Activated CD4-positive, alpha-beta T cell treated with anti-CD3 and anti-CD28 coated beads, Interleukin-10, Interleukin-2, amounts not matched to agents 100 ng/mL and 50 ng/mL, durations not matched to agents 16 hours and 8 hours (primary cell): ENCODE data around the gene BORCS5.
A peak's percentile ranks its signal among the peaks of the same experiment; 100 is the strongest.

ENCODE experiments used
- DNase-seq: peaks from one replicate; pipeline ENCODE4 v3.0.0-alpha.2; 2020

Gene BORCS5

GRCh38 chr12:12436831-12437345, 80.0 kb downstream of the BORCS5 start:
- DNase-seq, result no peak

GRCh38 chr12:12439636-12440035, 82.8 kb downstream of the BORCS5 start:
- DNase-seq, result peak; percentile 96

GRCh38 chr12:12440784-12441428, 84.0 kb downstream of the BORCS5 start:
- DNase-seq, result no peak

GRCh38 chr12:12441429-12441807, 84.5 kb downstream of the BORCS5 start:
- no peak for DNase-seq

GRCh38 chr12:12441843-12442461, 85.1 kb downstream of the BORCS5 start:
- peak; percentile 87 for DNase-seq

GRCh38 chr12:12442548-12443071, 85.7 kb downstream of the BORCS5 start:
- peak; percentile 61 for DNase-seq

GRCh38 chr12:12443431-12443878, 86.6 kb downstream of the BORCS5 start:
- DNase-seq, result no peak

GRCh38 chr12:12445165-12445881, 88.4 kb downstream of the BORCS5 start:
- DNase-seq, result no peak

- no peak for DNase-seq
Observed at GRCh38 chr12:12445882-12446181, 89.0 kb downstream of the BORCS5 start.

- DNase-seq, result no peak
Observed at GRCh38 chr12:12446786-12447185, 89.9 kb downstream of the BORCS5 start.

GRCh38 chr12:12447236-12447635, 90.4 kb downstream of the BORCS5 start:
- no peak for DNase-seq

GRCh38 chr12:12447837-12448236, 91.0 kb downstream of the BORCS5 start:
- DNase-seq, result no peak

GRCh38 chr12:12449533-12450025, 92.7 kb downstream of the BORCS5 start:
- no peak for DNase-seq

GRCh38 chr12:12450043-12450471, 93.2 kb downstream of the BORCS5 start:
- DNase-seq, result no peak

- no peak for DNase-seq
Observed at GRCh38 chr12:12451098-12451497, 94.2 kb downstream of the BORCS5 start.

- no peak for DNase-seq
Observed at GRCh38 chr12:12452326-12452902, 95.5 kb downstream of the BORCS5 start.

- DNase-seq, result no peak
Observed at GRCh38 chr12:12453635-12454034, 96.8 kb downstream of the BORCS5 start.

- DNase-seq, result no peak
Observed at GRCh38 chr12:12454315-12454714, 97.4 kb downstream of the BORCS5 start.

- peak; percentile 85 for DNase-seq
Observed at GRCh38 chr12:12456637-12457036, 99.8 kb downstream of the BORCS5 start.

GRCh38 chr12:12460935-12461922, 104.4 kb downstream of the BORCS5 start:
- DNase-seq, result peak; percentile 87

- DNase-seq, result peak; percentile 82
Observed at GRCh38 chr12:12461923-12462315, 105.0 kb downstream of the BORCS5 start.

- DNase-seq, result no peak
Observed at GRCh38 chr12:12465522-12465921, 108.6 kb downstream of the BORCS5 start.
